ENCODE results near the gene EPB41L4B. TPM values are rescaled to one million over a fixed set of nuclear protein-coding genes. Genes with fewer than 3 reads are reported as not detected.

EPB41L4B gene
- total and polyA plus RNA-seq, 4 donors, result 0.63 to 23.0 (median 1.0) TPM

DNA sequence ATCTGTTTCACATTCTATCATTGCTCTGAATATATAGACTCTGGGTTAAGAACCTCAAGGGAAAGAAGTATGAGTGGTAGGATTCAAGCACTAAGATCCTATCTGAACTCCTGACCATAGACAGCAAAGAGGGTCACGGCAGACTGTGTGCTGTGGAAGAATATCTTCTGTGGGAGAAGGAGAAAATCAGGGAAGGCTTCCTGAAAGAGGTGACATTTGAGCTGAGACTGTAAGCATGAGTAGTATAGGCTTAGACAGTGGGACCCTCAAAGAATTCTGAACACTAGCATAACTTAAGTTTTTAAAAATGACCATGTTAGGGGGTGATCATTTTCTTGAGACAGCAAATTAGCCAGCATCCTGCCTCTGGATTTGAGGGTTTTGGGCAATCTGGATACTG, 157.7 kb downstream of the EPB41L4B start:
- H3K9me3 ChIP-seq (ENCODE audit: control insufficient read depth, low read length), result peaks cover 3% of the 10 kb centered on the region

DNA sequence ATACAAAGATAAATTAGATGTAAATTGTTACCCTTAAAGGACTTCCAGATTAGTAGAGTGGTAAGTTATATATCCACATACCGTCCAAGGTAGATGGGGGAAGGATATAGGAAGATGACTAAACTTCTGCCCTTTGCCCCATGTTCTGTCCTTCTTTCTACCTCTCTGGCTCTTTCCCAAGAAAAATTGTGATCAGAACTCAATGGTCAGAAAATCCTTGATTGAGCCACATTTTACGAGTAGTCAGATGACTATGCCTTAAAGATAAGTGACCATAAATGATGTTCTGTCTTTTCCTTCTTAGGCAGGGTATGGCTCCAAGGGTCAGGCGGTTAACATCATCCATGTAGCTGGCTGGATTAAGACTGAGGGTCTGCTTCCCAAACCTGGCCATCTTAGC, 158.2 kb downstream of the EPB41L4B start:
- no peak for DNase-seq
- Histone ChIP-seq H3K36me3 (ENCODE audit: control insufficient read depth in 1 of 2, insufficient read depth in 2 of 2, low read length in 1 of 2) (no peaks in the 10 kb centered on the region), H3K4me3 (ENCODE audit: low read length in 2 of 2) (no peak overlapping the region), H3K4me1 (ENCODE audit: control insufficient read depth in 1 of 2, insufficient read depth in 2 of 2, low read length in 2 of 2) (no peaks in the 10 kb centered on the region), H3K27ac (ENCODE audit: low read depth in 1 of 2, low read length in 2 of 2) (no peak overlapping the region), H3K9me3 (ENCODE audit: control insufficient read depth, low read length) (peaks cover 3% of the 10 kb centered on the region), H3K27me3 (ENCODE audit: control insufficient read depth in 1 of 2, insufficient read depth in 2 of 2, low read length in 1 of 2) (no peaks in the 10 kb centered on the region)
- ATAC-seq (ENCODE audit: low FRiP score), result no peak
- WGBS, 2 donors, result 80 to 99% methylated on average over 3 of the region's 3 CpGs
- intact Hi-C loops (cut with DNase I), result no loop called here

More for the DNA sequence above, 157.7 kb downstream of the EPB41L4B start:
- Histone ChIP-seq H3K27me3 (ENCODE audit: control insufficient read depth in 1 of 2, insufficient read depth in 2 of 2, low read length in 1 of 2) (no peaks in the 10 kb centered on the region), H3K4me1 (ENCODE audit: control insufficient read depth in 1 of 2, insufficient read depth in 2 of 2, low read length in 2 of 2) (no peaks in the 10 kb centered on the region), H3K4me3 (ENCODE audit: low read length in 2 of 2) (no peak overlapping the region), H3K36me3 (ENCODE audit: control insufficient read depth in 1 of 2, insufficient read depth in 2 of 2, low read length in 1 of 2) (no peaks in the 10 kb centered on the region), H3K27ac (ENCODE audit: low read depth in 1 of 2, low read length in 2 of 2) (no peak overlapping the region)
- ATAC-seq (ENCODE audit: low FRiP score), result no peak
- no peak for DNase-seq
- intact Hi-C loops (cut with DNase I), result no loop called here
- 93 to 100% methylated on average over 1 of the region's 1 CpG for WGBS, 2 donors

DNA sequence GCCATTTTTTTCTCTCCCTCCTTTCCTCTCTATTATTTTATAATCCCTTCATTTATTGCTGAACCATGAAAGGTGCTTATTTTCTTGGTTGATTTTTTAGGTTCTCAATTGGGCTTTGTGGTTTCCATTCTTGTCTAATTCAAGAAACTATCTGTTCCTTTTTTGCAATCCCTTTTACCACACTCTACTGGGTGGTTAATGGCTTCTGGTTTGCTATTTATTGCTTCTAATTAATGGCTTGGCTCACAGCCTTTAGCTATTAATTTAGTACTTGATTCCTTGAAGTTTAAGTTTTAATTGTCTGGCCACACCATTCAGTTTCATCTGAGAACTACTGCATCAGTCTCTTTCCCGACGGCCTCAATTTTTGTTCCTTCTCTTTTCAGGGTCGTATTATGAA, 159.4 kb downstream of the EPB41L4B start:
- Histone ChIP-seq H3K27ac (ENCODE audit: low read depth in 1 of 2, low read length in 2 of 2) (no peak overlapping the region), H3K36me3 (ENCODE audit: control insufficient read depth in 1 of 2, insufficient read depth in 2 of 2, low read length in 1 of 2) (no peaks in the 10 kb centered on the region), H3K27me3 (ENCODE audit: control insufficient read depth in 1 of 2, insufficient read depth in 2 of 2, low read length in 1 of 2) (no peaks in the 10 kb centered on the region), H3K9me3 (ENCODE audit: control insufficient read depth, low read length) (peaks cover 3% of the 10 kb centered on the region), H3K4me3 (ENCODE audit: low read length in 2 of 2) (no peak overlapping the region), H3K4me1 (ENCODE audit: control insufficient read depth in 1 of 2, insufficient read depth in 2 of 2, low read length in 2 of 2) (no peaks in the 10 kb centered on the region)
- 82 to 93% methylated on average over 3 of the region's 3 CpGs for WGBS, 2 donors
- intact Hi-C loops (cut with DNase I), result no loop called here
- DNase-seq (no peak), ATAC-seq (ENCODE audit: low FRiP score) (no peak)

DNA sequence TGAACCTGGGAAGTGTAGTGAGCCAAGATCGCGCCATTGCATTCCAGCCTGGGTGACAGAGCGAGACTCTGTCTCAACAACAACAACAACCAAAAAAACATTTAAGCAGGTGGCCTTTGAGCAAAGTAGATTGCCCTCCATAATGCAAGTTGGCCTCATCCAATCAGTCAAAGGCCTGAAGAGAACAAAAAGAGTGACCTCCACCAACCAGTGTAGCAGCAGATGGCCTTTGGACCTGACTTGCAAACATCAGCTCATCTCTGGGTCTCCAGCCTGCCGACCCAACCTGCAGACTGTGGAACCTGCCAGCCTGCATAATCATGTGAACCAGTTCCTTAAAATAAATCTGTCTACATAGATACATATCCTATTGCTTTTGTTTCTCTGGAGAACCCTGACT, 161.3 kb downstream of the EPB41L4B start:
- WGBS, 2 donors, result 91 to 94% methylated on average over 4 of the region's 4 CpGs
- Histone ChIP-seq H3K9me3 (ENCODE audit: control insufficient read depth, low read length) (no peaks in the 10 kb centered on the region), H3K27ac (ENCODE audit: low read depth in 1 of 2, low read length in 2 of 2) (no peak overlapping the region), H3K4me1 (ENCODE audit: control insufficient read depth in 1 of 2, insufficient read depth in 2 of 2, low read length in 2 of 2) (no peaks in the 10 kb centered on the region), H3K4me3 (ENCODE audit: low read length in 2 of 2) (no peak overlapping the region), H3K27me3 (ENCODE audit: control insufficient read depth in 1 of 2, insufficient read depth in 2 of 2, low read length in 1 of 2) (no peaks in the 10 kb centered on the region), H3K36me3 (ENCODE audit: control insufficient read depth in 1 of 2, insufficient read depth in 2 of 2, low read length in 1 of 2) (no peaks in the 10 kb centered on the region)
- intact Hi-C loops (cut with DNase I), result no loop called here
- no peak for ATAC-seq (ENCODE audit: low FRiP score)
- DNase-seq, result no peak

DNA sequence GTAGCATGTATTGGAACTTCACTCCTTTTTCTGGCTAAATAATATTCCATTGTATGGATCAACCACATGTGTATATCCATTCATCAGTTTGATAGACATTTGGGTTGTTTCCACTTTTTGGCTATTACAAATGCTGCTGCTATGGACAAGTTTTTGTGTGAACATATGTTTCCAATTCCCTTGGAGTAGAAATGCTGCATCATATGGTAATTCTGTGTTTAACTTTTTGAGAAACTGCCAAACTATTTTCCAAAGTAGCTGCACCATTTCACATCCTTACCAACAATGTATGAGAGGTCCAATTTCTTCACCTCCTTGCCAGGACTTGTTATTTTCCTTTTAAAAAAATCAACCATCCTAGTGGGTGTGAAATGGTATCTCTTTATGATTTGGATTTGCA, 162.2 kb downstream of the EPB41L4B start:
- intact Hi-C loops (cut with DNase I), result no loop called here
- ATAC-seq (ENCODE audit: low FRiP score), result no peak
- no peak overlapping the region for H3K4me3 ChIP-seq (ENCODE audit: low read length in 2 of 2)
- no peaks in the 10 kb centered on the region for H3K27me3 ChIP-seq (ENCODE audit: control insufficient read depth in 1 of 2, insufficient read depth in 2 of 2, low read length in 1 of 2)
- H3K9me3 ChIP-seq (ENCODE audit: control insufficient read depth, low read length), result peaks cover 2% of the 10 kb centered on the region
- no peak overlapping the region for H3K27ac ChIP-seq (ENCODE audit: low read depth in 1 of 2, low read length in 2 of 2)
- no peaks in the 10 kb centered on the region for H3K36me3 ChIP-seq (ENCODE audit: control insufficient read depth in 1 of 2, insufficient read depth in 2 of 2, low read length in 1 of 2)
- no peak for DNase-seq
- H3K4me1 ChIP-seq (ENCODE audit: control insufficient read depth in 1 of 2, insufficient read depth in 2 of 2, low read length in 2 of 2), result no peaks in the 10 kb centered on the region

DNA sequence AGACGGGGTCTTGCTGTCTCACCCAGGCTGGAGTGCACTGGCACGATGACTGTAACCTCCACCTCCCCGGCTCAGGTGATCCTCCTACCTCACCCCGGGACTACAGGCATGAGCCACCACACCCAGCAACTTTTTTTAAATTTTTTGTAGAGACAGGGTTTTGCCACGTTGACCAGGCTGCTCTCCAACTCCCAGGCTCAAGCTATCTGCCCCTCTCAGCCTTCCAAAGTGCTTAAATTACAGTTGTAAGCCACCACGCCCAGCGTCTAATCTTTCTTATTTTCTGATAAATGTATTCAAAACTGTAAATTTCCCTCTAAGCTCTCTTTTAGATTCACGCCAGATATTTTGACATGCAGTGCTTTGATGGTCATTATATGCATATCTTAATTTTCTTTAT, 164.2 kb downstream of the EPB41L4B start:
- no peaks in the 10 kb centered on the region for H3K4me1 ChIP-seq (ENCODE audit: control insufficient read depth in 1 of 2, insufficient read depth in 2 of 2, low read length in 2 of 2)
- H3K27ac ChIP-seq (ENCODE audit: low read depth in 1 of 2, low read length in 2 of 2), result no peak overlapping the region
- DNase-seq (no peak), ATAC-seq (ENCODE audit: low FRiP score) (no peak)
- no peaks in the 10 kb centered on the region for H3K36me3 ChIP-seq (ENCODE audit: control insufficient read depth in 1 of 2, insufficient read depth in 2 of 2, low read length in 1 of 2)
- WGBS, 2 donors, result 79 to 83% methylated on average over 8 of the region's 8 CpGs
- no peak overlapping the region for H3K4me3 ChIP-seq (ENCODE audit: low read length in 2 of 2)
- H3K27me3 ChIP-seq (ENCODE audit: control insufficient read depth in 1 of 2, insufficient read depth in 2 of 2, low read length in 1 of 2), result no peaks in the 10 kb centered on the region
- peaks cover 3% of the 10 kb centered on the region for H3K9me3 ChIP-seq (ENCODE audit: control insufficient read depth, low read length)
- intact Hi-C loops (cut with DNase I), result no loop called here

DNA sequence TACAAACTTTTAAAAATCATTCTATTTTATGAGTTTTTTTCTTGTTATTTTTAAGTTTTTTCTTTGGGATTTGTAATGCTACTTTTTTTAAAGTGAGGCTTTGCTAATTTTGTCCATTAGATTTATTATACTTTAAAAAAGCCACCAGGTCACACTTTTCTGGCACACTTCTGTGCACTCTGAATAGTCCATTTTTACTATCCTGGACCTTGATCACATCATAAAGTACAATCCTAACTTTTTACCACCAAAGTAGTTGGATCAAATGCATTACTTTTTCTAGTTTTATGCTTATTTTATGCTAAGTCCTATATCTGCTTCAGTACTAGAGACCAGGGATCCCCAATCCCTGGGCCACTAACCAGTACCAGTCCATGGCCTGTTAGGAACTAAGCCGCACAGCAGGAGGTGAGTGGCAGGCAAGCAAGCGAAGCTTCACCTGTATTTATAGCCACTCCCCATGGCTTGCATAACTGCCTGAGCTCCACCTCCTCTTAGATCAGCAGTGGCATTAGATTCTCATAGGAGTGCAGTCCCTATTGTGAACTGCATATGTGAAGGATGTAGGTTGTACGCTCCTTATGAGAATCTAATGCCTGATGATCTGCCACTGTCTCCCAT, 169.8 kb downstream of the EPB41L4B start:
- Histone ChIP-seq H3K9me3 (ENCODE audit: control insufficient read depth, low read length) (peaks cover 3% of the 10 kb centered on the region), H3K27ac (ENCODE audit: low read depth in 1 of 2, low read length in 2 of 2) (no peak overlapping the region), H3K36me3 (ENCODE audit: control insufficient read depth in 1 of 2, insufficient read depth in 2 of 2, low read length in 1 of 2) (no peaks in the 10 kb centered on the region), H3K27me3 (ENCODE audit: control insufficient read depth in 1 of 2, insufficient read depth in 2 of 2, low read length in 1 of 2) (no peaks in the 10 kb centered on the region), H3K4me3 (ENCODE audit: low read length in 2 of 2) (no peak overlapping the region), H3K4me1 (ENCODE audit: control insufficient read depth in 1 of 2, insufficient read depth in 2 of 2, low read length in 2 of 2) (no peaks in the 10 kb centered on the region)
- ATAC-seq (ENCODE audit: low FRiP score), result no peak
- DNase-seq, result no peak
- 93 to 94% methylated on average over 3 of the region's 3 CpGs for WGBS, 2 donors
- intact Hi-C loops (cut with DNase I), result no loop called here

DNA sequence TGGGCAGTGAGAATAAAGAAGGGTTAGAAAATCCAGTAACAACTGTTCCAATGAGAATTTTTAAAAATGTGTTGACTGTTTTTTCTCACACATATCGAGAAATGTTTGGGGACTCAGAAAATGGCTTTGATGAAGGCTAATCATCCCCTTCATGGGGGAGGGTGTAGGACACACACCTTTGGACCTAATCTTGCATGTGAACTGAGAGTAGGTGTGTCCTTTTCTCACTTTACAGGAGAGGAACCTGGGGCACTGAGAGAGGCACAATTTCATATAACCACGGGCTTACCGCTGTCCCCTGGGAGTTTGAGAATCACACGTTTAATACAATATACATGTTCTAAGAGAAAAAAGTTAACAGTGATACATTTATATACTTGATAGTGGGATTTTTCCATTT, 171.1 kb downstream of the EPB41L4B start:
- intact Hi-C loops (cut with DNase I), result no loop called here
- peaks cover 3% of the 10 kb centered on the region for H3K9me3 ChIP-seq (ENCODE audit: control insufficient read depth, low read length)
- WGBS, 2 donors, result 86 to 90% methylated on average over 4 of the region's 4 CpGs
- H3K27ac ChIP-seq (ENCODE audit: low read depth in 1 of 2, low read length in 2 of 2), result no peak overlapping the region
- H3K4me1 ChIP-seq (ENCODE audit: control insufficient read depth in 1 of 2, insufficient read depth in 2 of 2, low read length in 2 of 2), result no peaks in the 10 kb centered on the region
- H3K27me3 ChIP-seq (ENCODE audit: control insufficient read depth in 1 of 2, insufficient read depth in 2 of 2, low read length in 1 of 2), result no peaks in the 10 kb centered on the region
- no peak for ATAC-seq (ENCODE audit: low FRiP score)
- H3K4me3 ChIP-seq (ENCODE audit: low read length in 2 of 2), result no peak overlapping the region
- no peaks in the 10 kb centered on the region for H3K36me3 ChIP-seq (ENCODE audit: control insufficient read depth in 1 of 2, insufficient read depth in 2 of 2, low read length in 1 of 2)
- DNase-seq, result no peak

DNA sequence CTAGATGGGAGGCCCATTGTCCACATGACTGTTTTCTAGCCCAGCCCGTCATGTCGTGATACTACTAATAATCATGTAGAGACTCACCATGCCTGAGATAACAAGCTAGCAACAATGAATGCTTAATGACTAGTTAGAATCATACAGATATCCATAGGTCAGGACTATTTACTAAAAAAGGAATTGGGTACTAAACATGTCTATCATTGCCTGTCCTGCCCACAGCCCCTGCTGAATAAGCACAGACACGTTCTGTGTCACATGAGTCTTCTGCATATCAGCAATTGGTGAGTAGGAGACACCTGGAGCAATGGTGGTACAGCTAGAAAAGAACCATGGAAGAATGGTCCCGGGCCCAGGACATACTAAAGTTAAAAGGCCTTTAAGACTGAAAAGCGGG, 171.8 kb downstream of the EPB41L4B start:
- no peak for ATAC-seq (ENCODE audit: low FRiP score)
- Histone ChIP-seq H3K36me3 (ENCODE audit: control insufficient read depth in 1 of 2, insufficient read depth in 2 of 2, low read length in 1 of 2) (no peaks in the 10 kb centered on the region), H3K27me3 (ENCODE audit: control insufficient read depth in 1 of 2, insufficient read depth in 2 of 2, low read length in 1 of 2) (no peaks in the 10 kb centered on the region), H3K27ac (ENCODE audit: low read depth in 1 of 2, low read length in 2 of 2) (no peak overlapping the region), H3K4me3 (ENCODE audit: low read length in 2 of 2) (no peak overlapping the region), H3K9me3 (ENCODE audit: control insufficient read depth, low read length) (peaks cover 3% of the 10 kb centered on the region), H3K4me1 (ENCODE audit: control insufficient read depth in 1 of 2, insufficient read depth in 2 of 2, low read length in 2 of 2) (no peaks in the 10 kb centered on the region)
- DNase-seq, result no peak
- intact Hi-C loops (cut with DNase I), result no loop called here
- WGBS, 2 donors, result 92% methylated on average over 5 of the region's 5 CpGs

Measured in aorta (tissue), 5 donors.